Measurements from ENCODE around the gene SPANXN1. TPM values are rescaled to one million over a fixed set of nuclear protein-coding genes. Genes with fewer than 3 reads are reported as not detected.
"Not testable (repeated sequence)": the region's sequence is repeated elsewhere in the genome, so short reads cannot be mapped to it uniquely, and the experiment has no call there.

Gene SPANXN1
- not detected in 2 replicates for total RNA-seq (2014; rRNA removed; shearing (Covaris generic))

GRCh38 chrX:145247203-145247602, at the start of gene SPANXN1:
SPANXN1 (plus strand) TSS chrX:145247503; CDS start chrX:145247587, 84 bp downstream.
- DNase-seq (ENCODE audit: low spot score); in situ Hi-C loops (cut with HindIII; ENCODE audit: low sequenced_read_pairs): not testable (repeated sequence)

GRCh38 chrX:145199078-145199477, 48.2 kb upstream of the SPANXN1 start:
- DNase-seq (ENCODE audit: low spot score), result no peak
- in situ Hi-C loops (cut with HindIII; ENCODE audit: low sequenced_read_pairs), result no loop called here

GRCh38 chrX:145213504-145213903, 33.8 kb upstream of the SPANXN1 start:
- no peak for DNase-seq (ENCODE audit: low spot score)

GRCh38 chrX:145292218-145292617, 44.9 kb downstream of the SPANXN1 start:
- no peak for DNase-seq (ENCODE audit: low spot score)
- in situ Hi-C loops (cut with HindIII; ENCODE audit: low sequenced_read_pairs), result no loop called here

More at GRCh38 chrX:145213504-145213903, 33.8 kb upstream of the SPANXN1 start:
- in situ Hi-C loops (cut with HindIII; ENCODE audit: low sequenced_read_pairs), result no loop called here

All from G401 (cell line).